Measurements from ENCODE around the gene PRKCZ.
"Not testable (repeated sequence)": the region's sequence is repeated elsewhere in the genome, so short reads cannot be mapped to it uniquely, and the experiment has no call there.

Gene PRKCZ

GRCh38 chr1:2104621-2105427, 54.6 kb downstream of the PRKCZ start:
- DNase-seq, result peak; percentile 57

GRCh38 chr1:2105781-2106524, 55.7 kb downstream of the PRKCZ start:
- no peak for DNase-seq

- no peak for DNase-seq
Measured at GRCh38 chr1:2106659-2107405, 56.6 kb downstream of the PRKCZ start.

GRCh38 chr1:2107586-2108212, 57.5 kb downstream of the PRKCZ start:
- peak; percentile 17 for DNase-seq

GRCh38 chr1:2108213-2108876, 58.1 kb downstream of the PRKCZ start:
- DNase-seq, result peak; percentile 57

GRCh38 chr1:2108877-2109580, 58.8 kb downstream of the PRKCZ start:
- no peak for DNase-seq

- DNase-seq, result no peak
Measured at GRCh38 chr1:2109581-2110021, 59.4 kb downstream of the PRKCZ start.

- DNase-seq, result no peak
Measured at GRCh38 chr1:2110191-2110737, 60.1 kb downstream of the PRKCZ start.

- no peak for DNase-seq
Measured at GRCh38 chr1:2110738-2111673, 60.8 kb downstream of the PRKCZ start.

- no peak for DNase-seq
Measured at GRCh38 chr1:2111674-2112035, 61.4 kb downstream of the PRKCZ start.

GRCh38 chr1:2112280-2112701, 62.1 kb downstream of the PRKCZ start:
- DNase-seq, result peak; percentile 22

GRCh38 chr1:2113620-2114135, 63.5 kb downstream of the PRKCZ start:
- DNase-seq, result no peak

- DNase-seq, result not testable (repeated sequence)
Measured at GRCh38 chr1:2114635-2115007, 64.4 kb downstream of the PRKCZ start.

GRCh38 chr1:2115008-2115641, 64.9 kb downstream of the PRKCZ start:
- no peak for DNase-seq

- DNase-seq, result no peak
Measured at GRCh38 chr1:2115702-2116341, 65.6 kb downstream of the PRKCZ start.

- DNase-seq, result no peak
Measured at GRCh38 chr1:2119886-2120285, 69.7 kb downstream of the PRKCZ start.

GRCh38 chr1:2121101-2121691, 71.0 kb downstream of the PRKCZ start:
- DNase-seq, result no peak

GRCh38 chr1:2121794-2122193, 71.6 kb downstream of the PRKCZ start:
- DNase-seq, result not testable (repeated sequence)

Measured in hematopoietic multipotent progenitor cell treated with erythropoietin and hydrocortisone succinate and interleukin-3 and kit ligand, for 4 days (in vitro differentiated cells).